ENCODE results near the gene ZNF438. TPM values are rescaled to one million over a fixed set of nuclear protein-coding genes. Genes with fewer than 3 reads are reported as not detected.

ZNF438 gene
- total RNA-seq, 4 donors from 2014 or later: 3.7 to 8.3 (median 7.3) TPM

- Histone ChIP-seq H3K9me3 (no peaks in the 10 kb centered on the region), H3K36me3 (no peaks in the 10 kb centered on the region), H3K4me3 (no peak overlapping the region), H3K27ac (no peak overlapping the region), H3K4me1 (peaks cover 0 to 5% (median 0%) of the 10 kb centered on the region in 4 donors), H3K27me3 (no peaks in the 10 kb centered on the region)
- TF ChIP-seq POLR2A (IDR thresholded peaks at IDR 0.05): no peak
- no peak for TF ChIP-seq CTCF (IDR thresholded peaks at IDR 0.05)
- no peak for DNase-seq
Measured at GRCh38 chr10:30806850-30807249, 224.8 kb downstream of the ZNF438 start.

DNA sequence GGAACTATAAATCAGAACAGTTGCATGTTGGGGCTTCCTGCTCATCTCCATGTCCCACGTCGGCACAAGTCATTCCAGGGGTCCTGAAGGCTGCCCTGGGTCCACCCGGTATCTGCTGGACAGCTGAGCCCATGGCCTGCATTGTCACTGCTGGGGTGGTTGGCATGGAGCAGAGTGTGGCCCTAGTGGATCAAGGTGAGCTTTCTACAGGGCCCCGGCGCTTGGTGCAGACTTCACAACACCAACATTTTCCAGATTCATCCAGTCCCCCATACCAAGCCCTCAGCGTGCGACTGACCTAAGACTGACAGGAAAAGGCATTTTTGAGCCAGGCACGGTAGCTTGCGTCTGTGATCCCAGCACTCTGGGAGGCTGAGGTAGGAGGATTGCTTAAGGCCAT is 226.6 kb downstream of the ZNF438 start:
- DNase-seq: no peak
- TF ChIP-seq POLR2A (IDR thresholded peaks at IDR 0.05) (no peak), CTCF (IDR thresholded peaks at IDR 0.05) (no peak)
- Histone ChIP-seq H3K9me3 (no peaks in the 10 kb centered on the region), H3K27ac (peak overlapping the region in 2 of 4 donors; percentile 49), H3K36me3 (no peaks in the 10 kb centered on the region), H3K4me3 (no peak overlapping the region), H3K4me1 (no peaks in the 10 kb centered on the region), H3K27me3 (no peaks in the 10 kb centered on the region)

- H3K27ac ChIP-seq: peak overlapping the region in 2 of 4 donors; percentile 49
- TF ChIP-seq POLR2A (IDR thresholded peaks at IDR 0.05): no peak
- no peaks in the 10 kb centered on the region for H3K9me3 ChIP-seq
- H3K4me1 ChIP-seq: no peaks in the 10 kb centered on the region
- no peaks in the 10 kb centered on the region for H3K36me3 ChIP-seq
- peak in 1 of 3 donors; percentile 53 for DNase-seq
- no peaks in the 10 kb centered on the region for H3K27me3 ChIP-seq
- no peak overlapping the region for H3K4me3 ChIP-seq
Measured at GRCh38 chr10:30804478-30805055, 227.1 kb downstream of the ZNF438 start.

DNA sequence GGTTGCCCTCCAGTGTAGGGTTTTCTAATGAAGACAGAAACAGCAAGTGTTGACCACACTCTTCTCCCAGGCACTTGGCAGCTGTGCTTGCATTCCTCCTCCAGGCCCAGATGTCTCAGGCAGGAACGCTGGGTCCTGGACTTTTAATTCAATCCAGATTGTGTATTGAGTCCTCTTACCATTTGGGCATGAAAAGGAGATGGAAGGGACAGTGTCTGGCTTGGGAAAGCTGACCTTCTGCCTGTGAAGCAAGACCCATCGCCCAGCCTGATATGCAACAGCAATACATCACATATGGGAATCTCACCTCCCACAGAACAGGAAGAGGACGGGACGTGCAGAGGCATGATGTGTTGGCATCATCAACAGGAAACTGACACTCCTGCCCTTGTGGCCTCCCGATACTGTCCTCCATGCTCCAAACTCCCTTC is 227.8 kb downstream of the ZNF438 start:
- Histone ChIP-seq H3K4me1 (no peaks in the 10 kb centered on the region), H3K36me3 (no peaks in the 10 kb centered on the region), H3K27ac (peak overlapping the region in 2 of 4 donors; percentile 47 to 49), H3K27me3 (no peaks in the 10 kb centered on the region), H3K9me3 (no peaks in the 10 kb centered on the region), H3K4me3 (no peak overlapping the region)
- no peak for TF ChIP-seq CTCF (IDR thresholded peaks at IDR 0.05)
- TF ChIP-seq POLR2A (IDR thresholded peaks at IDR 0.05): no peak
- peak in 1 of 3 donors; percentile 56 for DNase-seq

- Histone ChIP-seq H3K27me3 (no peaks in the 10 kb centered on the region), H3K4me1 (no peaks in the 10 kb centered on the region), H3K36me3 (no peaks in the 10 kb centered on the region), H3K27ac (no peak overlapping the region), H3K4me3 (no peak overlapping the region), H3K9me3 (no peaks in the 10 kb centered on the region)
- TF ChIP-seq POLR2A (IDR thresholded peaks at IDR 0.05): no peak
- no peak for TF ChIP-seq CTCF (IDR thresholded peaks at IDR 0.05)
- DNase-seq: no peak
Measured at GRCh38 chr10:30803058-30803457, 228.6 kb downstream of the ZNF438 start.

DNA sequence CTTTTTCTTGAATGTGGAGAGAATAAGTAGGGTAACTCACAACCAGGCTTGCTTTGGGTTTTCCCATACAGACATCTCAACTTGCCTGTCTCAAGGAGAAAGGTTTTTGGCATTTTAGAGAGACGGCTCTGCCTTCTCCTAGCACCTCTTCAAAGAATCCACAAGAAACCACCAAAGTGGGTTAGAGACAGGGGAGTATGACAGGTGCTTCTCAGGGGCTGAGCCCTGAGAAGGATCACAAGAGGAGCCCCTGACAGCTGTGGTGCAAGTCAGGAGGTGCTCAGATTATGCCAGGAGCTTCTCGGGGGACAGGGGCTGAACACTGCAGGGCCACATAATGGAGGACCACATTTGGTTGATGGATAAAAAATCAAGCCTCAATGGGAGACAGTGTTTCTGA is 231.3 kb downstream of the ZNF438 start:
- DNase-seq: no peak
- Histone ChIP-seq H3K4me1 (no peaks in the 10 kb centered on the region), H3K27ac (no peak overlapping the region), H3K36me3 (no peaks in the 10 kb centered on the region), H3K9me3 (no peaks in the 10 kb centered on the region), H3K4me3 (no peak overlapping the region), H3K27me3 (no peaks in the 10 kb centered on the region)
- no peak for TF ChIP-seq CTCF (IDR thresholded peaks at IDR 0.05)
- no peak for TF ChIP-seq POLR2A (IDR thresholded peaks at IDR 0.05)

All from Peyer's patch (tissue), 4 donors.